HG02943 (cell line): ENCODE results near the gene KLHL30.

ENCODE experiments used
- ATAC-seq: cut with Tn5 transposase; IDR thresholded peaks from one replicate; pipeline ENCODE4 v1.9.1; 2021; ENCODE audit warnings: mild to moderate bottlenecking, low read depth, moderate library complexity; ENCODE audit not compliant: unreplicated experiment

KLHL30 gene

DNA sequence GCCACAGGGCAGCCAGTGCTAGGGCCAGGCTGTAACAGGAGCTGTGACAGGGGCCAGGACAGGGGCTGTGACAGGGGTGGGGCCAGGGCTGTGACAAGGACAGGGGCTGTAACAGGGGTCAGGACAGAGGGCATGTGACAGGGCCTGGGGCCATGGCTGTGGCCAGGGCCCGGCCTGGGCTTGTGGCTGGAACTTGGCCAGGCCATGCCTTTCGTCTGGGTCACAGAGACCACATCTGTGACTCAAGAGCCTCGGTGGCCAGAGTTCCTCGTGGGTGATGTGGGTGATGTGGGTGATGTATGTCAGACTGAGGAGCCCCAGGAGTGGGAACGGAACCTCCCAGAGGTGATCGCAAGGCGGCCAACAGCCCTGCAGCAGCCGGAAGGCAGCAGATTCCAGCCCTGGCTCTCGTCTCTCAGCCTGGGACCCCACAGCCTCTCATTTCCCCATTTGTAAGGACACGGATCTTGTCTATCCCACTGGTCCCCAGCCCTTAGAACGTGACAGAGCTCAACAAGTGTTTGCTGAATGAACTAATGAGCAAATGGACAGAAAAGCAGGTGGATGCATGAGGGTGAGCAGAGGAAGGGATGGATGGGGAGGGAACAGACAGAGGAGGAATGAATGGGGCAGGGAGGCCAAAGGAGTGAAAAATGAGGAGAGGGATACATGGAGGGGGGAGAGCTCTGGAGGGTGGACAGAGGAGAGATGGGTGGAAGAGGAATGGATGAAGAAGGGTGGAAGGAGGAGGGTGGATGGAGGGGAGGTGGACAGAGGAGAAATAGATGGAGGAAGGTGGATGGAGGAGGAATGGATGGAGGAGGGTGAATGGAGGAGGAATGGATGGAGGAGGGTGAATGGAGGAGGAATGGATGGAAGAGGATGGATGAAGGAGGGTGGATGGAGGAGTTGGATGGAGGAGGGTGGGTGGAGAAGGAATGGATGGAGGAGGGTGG is 21.0 kb upstream of the KLHL30 start:
- no peak for ATAC-seq

DNA sequence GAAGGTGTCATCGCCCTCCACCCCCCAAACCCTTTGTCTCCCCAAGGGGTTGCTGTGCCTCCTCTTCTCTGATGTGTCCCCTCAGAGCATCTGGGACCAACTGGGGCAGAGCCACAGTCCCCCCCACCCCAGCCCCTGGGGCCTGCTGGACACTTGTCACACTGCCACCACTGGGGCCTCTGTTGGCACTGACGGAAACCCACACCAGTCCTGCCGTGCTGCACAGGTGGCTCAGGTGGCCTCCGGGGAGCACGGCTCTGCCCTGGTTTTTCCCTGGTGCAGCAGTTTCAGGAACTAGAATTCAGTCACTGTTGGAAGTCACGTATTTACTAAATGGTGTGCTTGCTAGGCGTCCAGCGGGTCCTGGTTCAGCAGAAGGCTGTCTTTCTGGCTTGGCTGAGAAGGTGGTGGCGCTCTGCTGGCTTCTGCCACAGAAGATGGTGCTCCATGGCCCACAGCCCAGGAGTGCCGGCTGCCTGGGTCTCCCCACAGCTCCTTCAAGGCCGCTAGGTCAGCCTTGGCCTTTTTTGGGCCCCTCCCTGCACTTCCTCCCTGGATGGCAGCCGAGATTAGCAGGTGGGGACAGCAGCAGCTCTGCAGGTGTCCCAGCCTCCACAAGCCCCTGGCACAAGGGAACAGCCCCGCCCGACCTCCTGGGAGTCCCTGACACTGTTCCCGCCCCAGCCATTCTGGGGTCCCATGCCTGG is 18.6 kb upstream of the KLHL30 start:
- ATAC-seq: no peak

DNA sequence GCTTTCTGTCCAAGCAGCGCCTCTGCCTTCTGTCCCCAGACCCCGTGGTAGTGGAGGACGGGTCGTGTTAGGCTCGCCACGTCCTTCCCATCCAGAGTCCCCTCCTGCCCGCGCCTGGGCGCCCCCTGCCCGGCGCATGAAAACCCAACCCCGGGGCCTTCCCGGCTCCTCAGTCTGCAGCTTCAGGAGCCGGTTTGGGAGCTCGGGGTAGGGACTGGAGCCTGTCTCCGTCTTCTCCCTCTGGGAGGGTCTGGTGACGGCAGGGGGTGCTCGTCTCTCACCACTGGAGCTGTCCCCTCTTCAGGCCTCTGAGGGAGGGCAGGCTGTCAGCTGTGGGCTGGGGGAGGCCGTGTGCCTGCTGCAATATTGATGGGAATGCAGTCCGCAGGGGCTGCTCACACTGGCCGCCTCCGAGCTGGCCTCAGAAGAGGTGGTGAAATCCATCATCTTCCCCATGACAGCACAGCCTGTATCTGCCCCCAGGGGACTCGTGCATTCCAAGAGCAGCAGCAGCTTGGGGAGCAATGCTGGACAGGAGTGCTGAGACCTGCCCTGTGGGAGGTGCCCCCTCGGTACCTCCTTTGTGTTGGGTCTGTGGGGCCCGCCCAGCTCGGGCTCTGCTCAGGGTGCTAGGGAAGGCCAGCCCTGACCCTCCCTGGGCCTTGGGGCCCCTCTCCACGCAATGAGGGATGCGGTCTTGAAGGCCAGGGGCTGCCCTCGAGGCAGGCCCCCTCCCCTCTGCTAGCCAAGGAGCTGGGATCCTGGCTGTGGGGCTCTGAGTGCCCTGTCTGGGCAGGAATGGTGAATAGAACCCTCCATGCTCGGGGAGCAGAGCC is 17.8 kb upstream of the KLHL30 start:
- ATAC-seq: no peak

DNA sequence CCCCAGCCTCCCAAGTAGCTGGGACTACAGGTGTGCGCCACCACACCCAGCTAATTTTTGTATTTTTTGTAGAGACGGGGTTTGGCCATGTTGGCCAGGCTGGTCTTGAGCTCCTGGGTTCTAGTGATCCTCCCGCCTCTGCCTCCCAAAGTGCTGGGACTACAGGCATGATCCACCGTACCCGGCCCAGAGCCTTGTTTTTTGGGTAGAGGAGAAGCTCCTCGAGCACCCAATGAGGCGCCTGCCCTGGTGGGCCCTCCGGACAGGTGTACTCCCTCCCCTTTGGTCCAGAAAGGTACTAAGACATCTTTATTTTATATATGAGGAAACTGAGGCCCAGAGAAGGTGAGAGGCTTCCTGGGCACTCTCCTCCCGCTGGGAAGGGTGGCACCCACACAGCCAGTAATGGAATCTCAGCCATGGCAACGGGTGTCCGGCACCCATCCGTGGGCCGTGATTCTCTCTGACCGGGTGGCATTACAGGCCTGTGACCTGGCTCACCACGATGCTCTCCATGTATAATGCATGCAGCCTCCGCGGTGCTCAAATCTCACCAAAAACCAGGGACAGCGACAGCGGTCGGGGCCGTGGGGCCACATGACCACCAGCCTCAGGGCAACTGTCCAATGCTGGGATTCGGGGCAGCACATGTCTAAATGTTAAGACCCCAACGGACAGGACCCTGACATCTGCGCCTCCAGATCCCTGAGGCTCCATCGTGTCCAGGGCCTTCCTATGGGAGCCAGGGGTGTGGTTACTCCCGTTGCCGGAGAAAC is 16.8 kb upstream of the KLHL30 start:
- no peak for ATAC-seq

DNA sequence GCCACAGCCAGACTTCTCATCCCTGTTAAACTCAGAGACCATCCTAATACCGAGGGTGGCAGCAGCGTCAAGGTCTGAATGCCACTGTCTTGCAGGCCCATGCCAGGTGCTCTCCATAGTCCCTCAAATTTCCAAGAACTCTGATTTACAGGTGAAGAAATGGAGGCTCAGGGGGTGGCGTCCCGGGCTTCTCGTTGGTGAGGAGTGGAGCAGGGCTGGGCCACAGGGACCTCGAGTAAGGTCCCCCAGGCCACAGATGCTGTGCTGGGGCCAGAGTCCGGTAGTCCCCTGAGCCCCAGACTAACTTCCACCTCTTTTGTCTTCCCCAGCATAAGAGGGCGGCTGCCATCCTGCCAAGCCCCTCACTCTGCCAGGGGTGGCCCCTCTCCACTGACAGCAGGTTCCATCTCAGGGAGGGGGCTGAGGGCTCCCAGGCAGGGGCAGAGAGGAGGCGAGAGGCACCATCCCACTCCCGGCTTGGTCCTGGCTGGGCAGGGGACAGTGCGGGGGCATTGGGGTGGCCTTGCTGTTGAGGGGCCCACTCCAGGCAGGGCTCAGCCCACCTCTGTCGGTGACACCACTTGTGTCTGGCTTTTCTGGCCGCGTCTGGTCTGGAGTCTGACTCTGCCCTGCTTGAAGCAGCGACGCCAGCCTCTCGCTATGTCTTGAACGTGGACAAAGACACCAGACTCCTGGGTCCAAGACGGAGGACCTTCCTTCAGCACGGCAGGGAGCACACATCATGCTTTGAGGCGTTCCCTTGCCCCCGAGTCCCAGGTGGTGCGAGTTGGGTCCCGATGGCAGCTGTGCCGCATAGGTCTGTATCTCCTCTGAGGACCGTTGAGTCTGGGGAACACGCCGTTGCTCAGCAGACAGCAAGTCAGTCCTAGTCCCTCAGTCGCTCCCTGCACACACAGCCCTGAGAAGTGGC is 15.9 kb upstream of the KLHL30 start:
- ATAC-seq: no peak

DNA sequence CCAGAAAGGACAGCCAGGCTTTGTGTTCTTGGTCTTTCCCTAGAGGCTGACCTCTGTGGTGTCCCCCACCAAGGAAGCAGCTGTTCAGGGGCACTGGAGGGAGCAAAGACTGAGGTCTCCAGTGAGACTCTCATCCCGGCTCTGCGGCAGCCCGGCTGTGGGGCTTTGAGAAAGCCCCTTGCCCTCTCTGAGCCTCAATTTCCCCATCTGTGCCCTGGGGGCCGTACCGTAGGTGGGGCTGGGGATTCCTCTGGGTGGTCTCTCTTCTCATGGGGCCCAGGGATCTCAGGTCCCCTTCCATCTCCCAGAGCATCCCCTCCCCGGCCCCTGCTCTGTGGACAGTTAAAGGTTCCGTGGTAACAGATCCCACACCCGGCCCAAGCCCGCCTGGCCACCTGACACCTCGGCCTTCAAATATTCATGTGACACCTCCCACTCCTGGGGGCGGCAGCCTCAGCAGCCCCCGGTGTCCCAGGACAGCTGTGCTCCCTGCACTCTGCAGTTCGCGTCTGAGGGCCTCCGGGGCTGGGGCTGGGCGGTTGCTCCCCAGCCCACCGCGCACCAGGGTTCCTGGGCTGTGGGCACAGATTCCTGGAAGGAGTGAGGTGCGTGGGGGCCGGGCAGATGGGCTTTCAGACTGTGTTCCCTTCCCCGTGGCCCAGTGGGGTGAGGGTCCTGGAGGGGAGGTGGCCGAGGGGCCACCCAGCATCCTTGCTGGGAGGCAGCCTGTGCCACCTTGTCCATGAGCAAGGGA is 15.1 kb upstream of the KLHL30 start:
- ATAC-seq: no peak

DNA sequence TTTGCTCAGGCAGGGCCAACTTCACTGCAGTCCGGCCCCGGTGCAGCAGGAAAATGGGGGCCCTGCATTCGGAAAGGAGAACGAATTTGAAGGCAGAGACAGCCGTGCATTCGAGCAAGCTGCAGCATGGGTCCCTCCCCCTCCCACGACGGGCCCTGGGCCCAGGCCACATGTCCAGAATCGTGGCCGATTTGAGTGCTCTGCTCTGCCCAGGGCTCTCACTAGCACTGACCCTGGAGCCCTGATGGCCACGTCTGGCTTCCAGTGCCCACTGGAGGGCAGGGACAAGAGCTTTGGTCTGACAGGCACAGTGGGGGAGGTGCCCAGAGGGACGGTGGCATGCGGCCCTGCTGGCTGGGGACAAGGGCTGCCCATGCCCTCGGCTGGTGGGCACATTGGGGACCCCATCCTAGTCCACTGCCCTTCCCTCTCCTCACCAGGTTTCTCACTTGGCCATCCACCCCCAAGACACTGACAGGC is 14.4 kb upstream of the KLHL30 start:
- no peak for ATAC-seq

DNA sequence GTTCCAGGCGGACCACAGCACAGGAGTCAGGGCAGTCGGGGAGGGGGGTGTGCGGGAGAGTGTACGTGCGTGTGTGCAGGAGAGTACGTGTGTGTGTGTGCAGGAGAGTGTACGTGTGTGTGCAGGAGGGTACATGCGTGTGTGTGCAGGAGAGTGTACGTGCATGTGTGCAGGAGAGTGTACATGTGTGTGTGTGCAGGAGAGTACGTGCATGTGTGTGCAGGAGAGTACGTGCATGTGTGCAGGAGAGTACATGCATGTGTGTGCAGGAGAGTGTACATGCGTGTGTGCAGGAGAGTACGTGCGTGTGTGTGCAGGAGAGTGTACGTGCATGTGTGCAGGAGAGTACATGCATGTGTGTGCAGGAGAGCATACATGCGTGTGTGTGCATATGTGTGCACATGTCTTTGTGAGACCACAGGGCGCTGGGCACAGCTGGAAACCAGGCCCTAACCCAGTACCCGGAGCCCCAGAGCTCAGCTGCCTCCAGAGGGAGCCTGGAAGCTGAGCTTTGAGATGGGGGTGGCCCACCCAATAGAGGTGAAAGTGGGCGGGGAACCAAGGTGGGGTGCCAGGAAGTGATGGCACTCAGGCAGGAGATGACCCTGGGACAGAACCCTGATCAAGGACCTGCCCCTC is 13.9 kb upstream of the KLHL30 start:
- ATAC-seq: no peak

DNA sequence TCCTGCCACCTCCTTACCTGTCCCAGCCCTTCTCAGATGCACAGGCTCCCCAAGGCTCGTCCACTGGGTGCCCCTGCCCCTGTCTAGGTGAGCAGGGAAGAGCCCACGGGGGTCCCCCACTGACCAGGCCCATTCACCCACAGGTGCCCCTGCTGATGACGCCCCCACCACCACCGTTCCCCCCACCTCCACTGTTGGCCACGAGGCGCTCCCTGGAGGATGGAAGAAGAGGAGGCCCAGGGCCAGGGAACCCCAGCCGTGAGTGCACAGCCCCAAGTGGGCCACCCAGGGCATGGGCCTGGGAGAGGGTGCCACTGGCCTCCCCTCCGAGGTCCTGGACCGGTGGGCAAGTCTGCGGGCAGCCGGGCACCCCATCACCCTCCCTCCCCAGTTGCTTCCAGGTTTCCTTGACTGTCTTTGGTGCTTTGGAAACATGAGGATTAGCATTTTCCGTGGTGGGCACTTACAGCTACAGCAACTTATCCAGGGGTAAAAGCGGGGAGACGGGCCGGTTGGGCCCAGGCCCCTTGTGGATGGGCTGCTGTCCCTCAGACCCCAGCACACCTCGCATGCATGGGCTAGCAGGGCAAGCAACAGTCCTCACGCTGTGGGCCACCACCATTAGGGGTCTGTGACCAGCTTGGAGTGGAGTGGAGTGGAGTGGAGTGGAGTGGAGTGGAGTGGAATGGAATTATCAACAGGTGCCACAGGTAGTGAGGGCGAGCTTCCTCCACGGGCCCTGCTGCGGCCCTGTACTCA is 13.2 kb upstream of the KLHL30 start:
- no peak for ATAC-seq

DNA sequence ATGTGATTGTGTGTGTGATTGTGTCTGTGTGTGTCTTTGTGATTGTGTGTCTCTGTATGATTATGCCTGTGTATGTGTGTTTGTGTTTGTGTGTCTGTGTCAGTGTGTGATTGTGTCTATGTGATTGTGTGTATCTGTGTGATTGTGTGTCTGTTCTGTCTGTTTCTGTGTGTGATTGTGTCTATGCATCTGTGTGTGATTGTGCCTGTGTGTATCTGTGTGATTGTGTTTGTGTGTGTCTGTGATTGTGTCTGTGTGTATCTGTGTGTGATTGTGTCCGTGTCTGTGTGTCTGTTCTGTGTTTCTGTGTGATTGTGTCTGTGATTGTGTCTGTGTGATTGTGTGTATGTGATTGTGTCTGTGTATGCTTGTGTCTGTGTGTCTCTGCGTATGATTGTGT is 12.1 kb upstream of the KLHL30 start:
- ATAC-seq: no peak

DNA sequence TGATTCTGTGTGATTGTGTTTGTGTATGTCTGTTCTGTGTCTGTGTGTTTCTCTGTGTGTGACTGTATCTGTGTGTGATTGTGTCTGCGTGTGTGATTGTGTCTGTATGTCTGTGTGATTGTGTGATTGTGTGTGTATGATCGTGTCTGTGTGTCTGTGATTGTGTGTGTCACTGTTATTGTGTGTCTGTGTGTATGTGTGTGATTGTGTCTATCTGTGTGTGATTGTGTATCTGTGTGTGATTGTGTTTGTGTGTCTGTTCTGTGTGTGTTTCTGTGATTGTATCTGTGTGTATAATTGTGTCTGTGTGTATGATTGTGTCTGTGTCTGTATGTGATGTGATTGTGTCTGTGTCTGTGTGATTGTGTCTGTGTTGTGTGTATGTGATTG is 11.7 kb upstream of the KLHL30 start:
- no peak for ATAC-seq

DNA sequence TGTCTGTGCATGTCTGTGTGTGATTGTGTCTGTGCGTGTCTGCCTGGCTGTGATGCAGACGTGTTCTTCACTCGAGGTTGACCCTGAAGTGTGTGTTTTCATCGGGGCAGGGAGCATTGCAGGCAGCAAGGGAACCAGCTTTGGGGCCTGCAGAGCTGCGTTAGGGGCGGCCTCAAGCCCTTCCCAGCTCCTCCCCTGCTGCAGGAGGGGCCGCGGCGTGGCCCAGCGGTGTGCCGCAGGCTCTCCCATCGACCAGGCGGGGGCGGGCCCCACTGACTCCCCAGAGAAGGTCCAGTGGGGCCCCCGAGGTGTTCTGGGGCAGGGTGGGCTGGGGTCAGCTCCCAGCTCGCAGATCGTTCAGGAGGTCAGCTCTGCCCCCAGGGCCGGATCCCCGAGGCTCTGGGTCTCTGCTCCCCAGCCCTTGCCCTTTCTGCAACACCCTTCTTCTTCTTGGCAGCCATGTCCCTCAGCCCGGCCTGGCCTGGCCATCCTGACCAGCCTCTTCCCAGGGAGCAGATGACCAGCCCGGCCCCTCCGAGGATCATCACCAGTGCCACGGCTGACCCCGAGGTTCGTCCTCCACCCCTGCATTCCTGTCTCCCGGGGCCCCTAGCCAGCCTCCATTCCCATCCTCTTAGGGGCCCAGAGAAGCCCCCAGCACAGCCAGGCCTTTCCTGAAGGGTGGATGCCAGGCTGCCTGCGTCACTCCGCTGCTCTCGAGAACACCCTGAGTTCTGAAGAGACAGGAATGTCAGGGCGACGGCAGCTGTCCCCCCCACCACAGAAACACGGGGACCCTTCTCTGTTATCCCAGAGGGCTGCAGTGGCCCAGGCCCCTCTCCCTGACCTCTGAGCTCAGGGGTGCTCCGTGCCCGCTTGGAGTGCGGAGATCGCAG is 11.1 kb upstream of the KLHL30 start:
- no peak for ATAC-seq

DNA sequence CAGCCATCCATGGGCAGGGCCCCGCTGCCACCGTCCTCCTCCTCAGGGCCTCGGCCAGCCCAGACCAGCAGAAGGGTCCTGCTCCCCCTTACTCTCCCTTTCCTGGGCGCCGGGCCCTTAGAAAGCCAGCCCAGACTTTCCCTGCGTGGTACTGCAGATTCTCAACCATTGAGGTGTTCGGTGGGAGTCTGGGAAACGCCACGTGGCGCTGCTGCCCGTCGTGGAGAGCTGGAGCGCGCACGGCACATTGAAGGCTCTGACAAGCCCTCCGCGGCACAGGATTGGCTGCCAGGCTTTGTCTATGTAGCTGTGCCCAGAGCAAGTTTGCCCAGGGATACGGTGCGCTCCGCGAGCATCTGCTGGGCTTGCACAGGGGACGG is 10.4 kb upstream of the KLHL30 start:
- no peak for ATAC-seq

DNA sequence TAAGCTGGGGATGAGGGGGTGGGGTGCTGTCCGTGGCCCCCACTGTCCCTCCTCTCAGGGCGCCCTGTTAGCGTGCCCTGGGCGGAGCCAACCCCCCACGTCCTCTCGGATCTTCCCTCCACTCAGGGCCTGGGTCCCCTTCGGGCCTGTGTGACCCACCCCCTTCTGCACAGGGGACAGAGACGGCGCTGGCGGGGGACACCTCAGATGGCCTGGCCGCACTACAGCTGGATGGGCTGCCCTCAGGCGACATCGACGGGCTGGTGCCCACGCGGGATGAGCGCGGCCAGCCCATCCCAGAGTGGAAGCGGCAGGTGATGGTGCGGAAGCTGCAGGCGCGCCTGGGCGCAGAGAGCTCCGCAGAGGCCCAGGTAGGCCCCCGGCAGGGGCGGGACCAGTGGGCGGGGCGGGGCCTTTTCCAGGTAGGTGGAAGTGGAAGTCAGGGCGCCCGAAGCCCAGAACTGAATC is 9.9 kb upstream of the KLHL30 start:
- no peak for ATAC-seq

DNA sequence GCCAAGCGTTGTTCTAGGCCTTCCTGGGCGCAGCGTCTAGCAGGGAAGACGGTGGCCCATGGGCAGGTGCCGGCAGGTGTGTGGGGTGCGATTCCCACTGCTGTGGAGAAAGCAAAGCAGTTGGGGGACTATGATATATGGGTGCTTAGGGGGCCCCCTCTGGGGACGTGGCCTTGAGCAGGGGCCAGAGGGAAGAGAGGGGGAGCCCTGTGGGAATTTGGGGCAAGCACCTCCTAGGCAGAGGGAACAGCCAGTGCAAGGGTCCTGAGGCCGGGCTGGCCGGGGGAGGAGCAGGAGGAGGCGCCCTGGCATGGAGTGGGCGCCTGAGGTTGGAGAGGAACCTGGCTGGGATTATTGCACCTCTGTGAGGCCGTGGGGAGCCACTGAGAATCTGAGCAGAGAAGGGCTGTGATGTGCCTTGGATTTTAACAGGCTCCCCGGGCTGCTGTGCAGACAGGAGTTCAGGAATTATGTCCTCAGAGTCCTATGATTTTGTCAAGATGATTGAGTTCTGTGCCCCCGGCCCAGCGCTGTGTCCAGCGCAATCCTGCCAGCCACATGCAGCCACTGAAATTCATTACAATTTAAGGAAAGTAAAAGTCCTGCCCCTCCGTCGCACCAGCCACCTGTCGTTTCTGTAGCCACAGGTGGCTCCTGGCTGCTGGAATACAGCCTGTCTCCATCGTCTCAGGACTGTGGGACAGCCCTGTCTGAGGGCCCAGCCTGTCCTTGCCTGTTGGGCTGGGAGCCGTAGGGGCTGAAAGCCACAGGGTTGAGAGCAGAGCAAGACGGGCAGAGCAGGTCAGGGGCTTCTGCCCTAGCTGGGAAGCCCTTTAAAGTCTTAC is 9.1 kb upstream of the KLHL30 start:
- ATAC-seq: no peak
